Colonic mucosa (tissue), 4 donors: ENCODE measurements around the gene KLF14. TPM values are rescaled to one million over a fixed set of nuclear protein-coding genes. Genes with fewer than 3 reads are reported as not detected.

Experiments
- DNase-seq: peaks from one replicate; pipeline ENCODE4 v3.0.0-alpha.2; 2020
- H3K27ac ChIP-seq: fragments of 200-600 bp; one replicate; pipeline ENCODE4 v1.8.0; 2021
- H3K27me3 ChIP-seq: fragments of 200-600 bp; one replicate; pipeline ENCODE4 v1.8.0; 2021
- H3K36me3 ChIP-seq: fragments of 200-600 bp; one replicate; pipeline ENCODE4 v1.8.0; 2021
- H3K4me1 ChIP-seq: fragments of 200-600 bp; one replicate; pipeline ENCODE4 v1.8.0; 2021; ENCODE audit warnings: mild to moderate bottlenecking
- H3K4me3 ChIP-seq: fragments of 200-600 bp; one replicate; pipeline ENCODE4 v1.8.0; 2021
- H3K9ac ChIP-seq, 2 donors: one replicate each; pipeline ENCODE4 v1.7.0; 2013; ENCODE audit warnings: control low read depth in 2 of 2, low read depth in 2 of 2, low read length in 2 of 2
- H3K9me3 ChIP-seq: fragments of 200-600 bp; one replicate; pipeline ENCODE4 v1.8.0; 2021
- CTCF ChIP-seq: fragments of 200-600 bp; IDR thresholded peaks from one replicate; pipeline ENCODE4 v1.8.0; 2022; ENCODE audit warnings: antibody characterized with exemption, mild to moderate bottlenecking
- intact Hi-C: fragments of 100-400 bp; cut with DNase I; formaldehyde crosslinking; loops from one replicate; pipeline ENCODE4 v1.14.1; 2022
- total RNA-seq, 2 donors: library from RNA; stranded (reverse); fragmentation: NEBNext Ultra II Directional in 1 of 2; extraction: Animal tissue kit (Norgen Biotek cat#: 25700) in 1 of 2; gene quantifications; one replicate each; pipeline ENCODE4 v1.2.1, GENCODE V29; 2021
- donor health status: healthy.
- donor health status: DM: no; HTN: no; CAD: no.
- donor health status: DM: no; HTN: no; CAD: no.

Gene KLF14
- total RNA-seq, 2 donors from 2014 or later: not detected

GRCh38 chr7:130708001-130708400 lies 26.0 kb downstream of the KLF14 start:
- intact Hi-C loops: no loop called here
- Histone ChIP-seq H3K9me3 (no peaks in the 10 kb centered on the region), H3K9ac (no peak overlapping the region), H3K4me1 (no peaks in the 10 kb centered on the region), H3K27me3 (no peaks in the 10 kb centered on the region), H3K4me3 (no peak overlapping the region), H3K36me3 (no peaks in the 10 kb centered on the region), H3K27ac (no peak overlapping the region)
- TF ChIP-seq CTCF: no peak
- no peak for DNase-seq

- Histone ChIP-seq H3K27ac (no peak overlapping the region), H3K9me3 (no peaks in the 10 kb centered on the region), H3K4me1 (no peaks in the 10 kb centered on the region), H3K4me3 (no peak overlapping the region), H3K9ac (no peak overlapping the region), H3K36me3 (no peaks in the 10 kb centered on the region), H3K27me3 (no peaks in the 10 kb centered on the region)
- DNase-seq: no peak
- no peak for TF ChIP-seq CTCF
- intact Hi-C loops: no loop called here
These were observed 30.2 kb downstream of the KLF14 start for GRCh38 chr7:130703851-130704250.

- TF ChIP-seq CTCF: no peak
- Histone ChIP-seq H3K36me3 (no peaks in the 10 kb centered on the region), H3K9me3 (no peaks in the 10 kb centered on the region), H3K4me3 (no peak overlapping the region), H3K27me3 (no peaks in the 10 kb centered on the region), H3K27ac (no peak overlapping the region), H3K4me1 (no peaks in the 10 kb centered on the region), H3K9ac (no peak overlapping the region)
- no peak for DNase-seq
- intact Hi-C loops: no loop called here
These were observed 32.4 kb downstream of the KLF14 start for GRCh38 chr7:130701650-130702049.

GRCh38 chr7:130700760-130701159 lies 33.2 kb downstream of the KLF14 start:
- Histone ChIP-seq H3K36me3 (no peaks in the 10 kb centered on the region), H3K4me1 (no peaks in the 10 kb centered on the region), H3K27me3 (no peaks in the 10 kb centered on the region), H3K9me3 (no peaks in the 10 kb centered on the region), H3K4me3 (no peak overlapping the region), H3K27ac (no peak overlapping the region), H3K9ac (no peak overlapping the region)
- no peak for DNase-seq
- no peak for TF ChIP-seq CTCF
- intact Hi-C loops: no loop called here

GRCh38 chr7:130699686-130700085 lies 34.3 kb downstream of the KLF14 start:
- Histone ChIP-seq H3K27ac (no peak overlapping the region), H3K4me1 (no peaks in the 10 kb centered on the region), H3K36me3 (no peaks in the 10 kb centered on the region), H3K9me3 (no peaks in the 10 kb centered on the region), H3K4me3 (no peak overlapping the region), H3K9ac (no peak overlapping the region), H3K27me3 (no peaks in the 10 kb centered on the region)
- DNase-seq: no peak
- no peak for TF ChIP-seq CTCF
- intact Hi-C loops: no loop called here

GRCh38 chr7:130697820-130698219 lies 36.2 kb downstream of the KLF14 start:
- Histone ChIP-seq H3K4me3 (no peak overlapping the region), H3K4me1 (no peaks in the 10 kb centered on the region), H3K27ac (no peak overlapping the region), H3K36me3 (no peaks in the 10 kb centered on the region), H3K9me3 (no peaks in the 10 kb centered on the region), H3K9ac (no peak overlapping the region), H3K27me3 (no peaks in the 10 kb centered on the region)
- DNase-seq: no peak
- intact Hi-C loops: no loop called here
- no peak for TF ChIP-seq CTCF
